NCI-H524 (cell line): ENCODE results near the gene CASP10.
"Not testable (repeated sequence)": the region's sequence is repeated elsewhere in the genome, so short reads cannot be mapped to it uniquely, and the experiment has no call there.

ENCODE experiments used
- DNase-seq, 2 experiments: peaks; one replicate each; lab custom pipeline; 2025; lab: John Stamatoyannopoulos, UW

CASP10 gene

GRCh38 chr2:201182650-201183364, at the start of gene CASP10:
Gene CASP10, plus strand, starts transcription at chr2:201183141. Its CDS starts 2,637 bp downstream, at chr2:201185778.
- no peak for DNase-seq

- no peak for DNase-seq
These were observed 47.6 kb upstream of the CASP10 start for GRCh38 chr2:201135386-201135785.

GRCh38 chr2:201136889-201137321, 46.0 kb upstream of the CASP10 start:
- DNase-seq = no peak

- no peak for DNase-seq
These were observed 45.2 kb upstream of the CASP10 start for GRCh38 chr2:201137505-201138400.

GRCh38 chr2:201138401-201138970, 44.5 kb upstream of the CASP10 start:
- DNase-seq = no peak

- peak; percentile 39 to 84 for DNase-seq
These were observed 43.8 kb upstream of the CASP10 start for GRCh38 chr2:201138986-201139781.

GRCh38 chr2:201139836-201140604, 42.9 kb upstream of the CASP10 start:
- DNase-seq = peak in 1 of 2 experiments; percentile 8

- DNase-seq = peak; percentile 8 to 65
These were observed 38.6 kb upstream of the CASP10 start for GRCh38 chr2:201144101-201145051.

- DNase-seq = no peak
These were observed 34.4 kb upstream of the CASP10 start for GRCh38 chr2:201148434-201148990.

- DNase-seq = no peak
These were observed 33.7 kb upstream of the CASP10 start for GRCh38 chr2:201149064-201149820.

GRCh38 chr2:201149821-201150165, 33.1 kb upstream of the CASP10 start:
- DNase-seq = not testable (repeated sequence)

- DNase-seq = no peak
These were observed 32.4 kb upstream of the CASP10 start for GRCh38 chr2:201150454-201151020.

- DNase-seq = no peak
These were observed 31.6 kb upstream of the CASP10 start for GRCh38 chr2:201151127-201151981.

GRCh38 chr2:201152517-201152916, 30.4 kb upstream of the CASP10 start:
- peak in 1 of 2 experiments; percentile 11 for DNase-seq

- peak; percentile 85 to 95 for DNase-seq
These were observed 29.7 kb upstream of the CASP10 start for GRCh38 chr2:201152999-201153815.

GRCh38 chr2:201154615-201155399, 28.1 kb upstream of the CASP10 start:
- no peak for DNase-seq
